Keratinocyte (primary cell): Measurements from ENCODE around the gene TBC1D19. TPM values are rescaled to one million over a fixed set of nuclear protein-coding genes. Genes with fewer than 3 reads are reported as not detected.
A peak's percentile ranks its signal among the peaks of the same experiment; 100 is the strongest.

Experiments used
- DNase-seq: peaks from one replicate; pipeline ENCODE4 v3.0.0-alpha.2; 2011; ENCODE audit warnings: low read depth, missing footprints, low spot score
- FAIRE-seq: peaks from 2 replicates; lab custom pipeline; 2011; peaks lifted over from hg19 to GRCh38; lab: Jason Lieb, UNC
- H2AFZ ChIP-seq: 2 replicates; pipeline ENCODE4 v1.6.0; 2012; ENCODE audit warnings: low read length, control low read depth, inconsistent platforms; ENCODE audit not compliant: control insufficient read depth
- H3K27ac ChIP-seq: 2 replicates; pipeline ENCODE4 v1.5.1; 2011; ENCODE audit warnings: low read length; ENCODE audit not compliant: control insufficient read depth, insufficient read depth
- H3K27me3 ChIP-seq: 3 replicates; pipeline ENCODE4 v1.6.0; 2011; ENCODE audit warnings: low read length; ENCODE audit not compliant: control insufficient read depth, insufficient read depth; ENCODE audit errors: extremely low read depth
- H3K36me3 ChIP-seq, 2 experiments: 2 replicates in 1 of 2; 3 replicates in 1 of 2; pipeline ENCODE4 v1.5.1; 2011; ENCODE audit warnings: low read length in 2 of 2, mild to moderate bottlenecking in 1 of 2; ENCODE audit not compliant: control insufficient read depth in 2 of 2, insufficient read depth in 2 of 2; ENCODE audit errors: extremely low read depth in 1 of 2
- H3K4me1 ChIP-seq: 3 replicates; pipeline ENCODE4 v1.5.1; 2011; ENCODE audit warnings: low read length; ENCODE audit not compliant: control insufficient read depth, insufficient read depth; ENCODE audit errors: extremely low read depth
- H3K4me2 ChIP-seq: 3 replicates; pipeline ENCODE4 v1.6.0; 2011; ENCODE audit warnings: low read depth, low read length; ENCODE audit not compliant: control insufficient read depth, insufficient read depth; ENCODE audit errors: extremely low read depth
- H3K4me3 ChIP-seq, 3 experiments: fragments of 200-600 bp in 1 of 3; sonication (generic) in 1 of 3; 2 replicates in 2 of 3; 3 replicates in 1 of 3; pipeline ENCODE4 v1.5.1; 2011 to 2016; ENCODE audit warnings: low read length in 3 of 3, mild to moderate bottlenecking in 3 of 3, control low read depth in 2 of 3, inconsistent platforms in 1 of 3, low read depth in 1 of 3, mixed read lengths in 1 of 3, mixed run types in 1 of 3, moderate library complexity in 1 of 3; ENCODE audit not compliant: control insufficient read depth in 2 of 3, insufficient read depth in 2 of 3; ENCODE audit errors: extremely low read depth in 1 of 3
- H3K79me2 ChIP-seq: 2 replicates; pipeline ENCODE4 v1.6.0; 2012; ENCODE audit warnings: low read length; ENCODE audit not compliant: control insufficient read depth, insufficient read depth
- H3K9ac ChIP-seq: 3 replicates; pipeline ENCODE4 v1.6.0; 2011; ENCODE audit warnings: low read length; ENCODE audit not compliant: control insufficient read depth, insufficient read depth; ENCODE audit errors: extremely low read depth
- H3K9me1 ChIP-seq: 3 replicates; pipeline ENCODE4 v1.6.0; 2011; ENCODE audit warnings: low read length; ENCODE audit not compliant: control insufficient read depth, insufficient read depth; ENCODE audit errors: extremely low read depth
- H3K9me3 ChIP-seq: 2 replicates; pipeline ENCODE4 v1.5.1; 2012; ENCODE audit warnings: low read depth, low read length; ENCODE audit not compliant: control insufficient read depth
- H4K20me1 ChIP-seq: 3 replicates; pipeline ENCODE4 v1.6.0; 2011; ENCODE audit warnings: low read length; ENCODE audit not compliant: control insufficient read depth, insufficient read depth; ENCODE audit errors: extremely low read depth
- EZH2 ChIP-seq: IDR thresholded peaks from one replicate; pipeline ENCODE4 v1.6.1; 2012; ENCODE audit warnings: inconsistent platforms, mild to moderate bottlenecking, low read length, moderate library complexity
- dilution Hi-C: fragments of 300-500 bp; cut with MboI; formaldehyde crosslinking; loops from one replicate; pipeline ENCODE4 v1.7.0; 2020; ENCODE audit warnings: low sequenced_read_pairs; ENCODE audit not compliant: extremely low pct_ligation_motif_present
- polyA plus RNA-seq, 5 experiments: library from polyadenylated mRNA; depleted of rRNA in 3 of 5; stranded (reverse) in 3 of 5; stranded (forward) in 1 of 5; unstranded in 1 of 5; fragments of >200 nt; gene quantifications; 1 replicate in 1 of 5; 2 replicates in 3 of 5; 3 replicates in 1 of 5; pipeline versions ENCODE4 v1.2.1 to v1.2.3, GENCODE V29; 2011 to 2012; ENCODE audit warnings: missing spikeins in 2 of 5, low read depth in 1 of 5, low replicate concordance in 1 of 5
- TF ChIP-seq, protein P1 (sequence below), 3 experiments: IDR thresholded peaks in 1 of 3; conservative IDR thresholded peaks in 1 of 3; optimal IDR thresholded peaks in 1 of 3; 2 replicates in 2 of 3; 3 replicates in 1 of 3; pipeline versions ENCODE3 to v1.5.1; 2011; ENCODE audit warnings: low read length in 3 of 3, mild to moderate bottlenecking in 3 of 3, moderate library complexity in 2 of 3, control low read depth in 1 of 3, inconsistent platforms in 1 of 3; ENCODE audit not compliant: insufficient read depth in 2 of 3; ENCODE audit errors: extremely low read depth in 1 of 3

TBC1D19 gene
- polyA plus RNA-seq, 1 donor (not counting 4 experiments of a cell fraction or from before 2014, with no cell fraction given), result 11.3 TPM

DNA sequence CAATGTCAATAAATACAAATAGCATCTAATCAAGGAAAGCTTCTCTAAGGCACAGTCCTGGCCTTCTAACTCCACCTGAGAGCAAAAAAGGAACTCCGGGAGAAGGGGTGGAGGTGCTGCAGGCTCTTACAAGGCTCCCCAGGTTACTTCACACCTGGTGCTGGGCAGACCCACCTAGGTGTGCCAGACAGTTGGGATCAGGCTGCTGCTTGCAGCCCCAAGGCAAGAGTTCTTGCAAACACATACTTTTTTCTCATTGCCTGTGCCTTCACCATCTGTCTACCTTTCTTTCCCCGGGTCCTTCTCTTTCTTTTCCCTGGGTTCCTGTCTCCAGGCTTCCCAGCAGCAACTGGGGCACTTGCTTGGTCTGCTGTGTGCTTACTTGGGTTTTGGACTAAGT is 195.3 kb downstream of the TBC1D19 start:
- Histone ChIP-seq H3K9me3 (no peaks in the 10 kb centered on the region), H3K79me2 (no peaks in the 10 kb centered on the region), H3K4me2 (peak overlapping the region; percentile 84), H3K4me1 (peaks cover 33% of the 10 kb centered on the region), H3K4me3 (peak overlapping the region in 2 of 3 experiments; percentile 6 to 18), H3K9me1 (no peaks in the 10 kb centered on the region), H3K27ac (peak overlapping the region; percentile 77), H3K9ac (peak overlapping the region; percentile 39), H3K27me3 (no peaks in the 10 kb centered on the region), H2AFZ (peak overlapping the region; percentile 60), H4K20me1 (no peaks in the 10 kb centered on the region), H3K36me3 (no peaks in the 10 kb centered on the region)
- TF ChIP-seq, protein P1, sequence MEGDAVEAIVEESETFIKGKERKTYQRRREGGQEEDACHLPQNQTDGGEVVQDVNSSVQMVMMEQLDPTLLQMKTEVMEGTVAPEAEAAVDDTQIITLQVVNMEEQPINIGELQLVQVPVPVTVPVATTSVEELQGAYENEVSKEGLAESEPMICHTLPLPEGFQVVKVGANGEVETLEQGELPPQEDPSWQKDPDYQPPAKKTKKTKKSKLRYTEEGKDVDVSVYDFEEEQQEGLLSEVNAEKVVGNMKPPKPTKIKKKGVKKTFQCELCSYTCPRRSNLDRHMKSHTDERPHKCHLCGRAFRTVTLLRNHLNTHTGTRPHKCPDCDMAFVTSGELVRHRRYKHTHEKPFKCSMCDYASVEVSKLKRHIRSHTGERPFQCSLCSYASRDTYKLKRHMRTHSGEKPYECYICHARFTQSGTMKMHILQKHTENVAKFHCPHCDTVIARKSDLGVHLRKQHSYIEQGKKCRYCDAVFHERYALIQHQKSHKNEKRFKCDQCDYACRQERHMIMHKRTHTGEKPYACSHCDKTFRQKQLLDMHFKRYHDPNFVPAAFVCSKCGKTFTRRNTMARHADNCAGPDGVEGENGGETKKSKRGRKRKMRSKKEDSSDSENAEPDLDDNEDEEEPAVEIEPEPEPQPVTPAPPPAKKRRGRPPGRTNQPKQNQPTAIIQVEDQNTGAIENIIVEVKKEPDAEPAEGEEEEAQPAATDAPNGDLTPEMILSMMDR (optimal IDR thresholded peaks at IDR 0.05 in 1 of 3, IDR thresholded peaks at IDR 0.05 in 1 of 3, conservative IDR thresholded peaks at IDR 0.05 in 1 of 3; ENCODE audit: extremely low read depth in 1 of 3, insufficient read depth in 2 of 3, low read length in 3 of 3), result no peak
- TF ChIP-seq EZH2, result no peak
- dilution Hi-C loops, result no loop called here
- FAIRE-seq, result no peak
- peak; percentile 73 for DNase-seq

- Histone ChIP-seq H2AFZ (no peak overlapping the region), H3K27me3 (no peaks in the 10 kb centered on the region), H4K20me1 (no peaks in the 10 kb centered on the region), H3K4me3 (peak overlapping the region in 1 of 3 experiments; percentile 18), H3K9me3 (no peaks in the 10 kb centered on the region), H3K27ac (peak overlapping the region; percentile 86), H3K4me1 (peaks cover 33% of the 10 kb centered on the region), H3K36me3 (no peaks in the 10 kb centered on the region), H3K4me2 (peak overlapping the region; percentile 84), H3K9me1 (no peaks in the 10 kb centered on the region), H3K9ac (peak overlapping the region; percentile 44), H3K79me2 (no peaks in the 10 kb centered on the region)
- FAIRE-seq, result peak; percentile 100
- TF ChIP-seq EZH2, result no peak
- TF ChIP-seq, protein P1 (optimal IDR thresholded peaks at IDR 0.05 in 1 of 3, IDR thresholded peaks at IDR 0.05 in 1 of 3, conservative IDR thresholded peaks at IDR 0.05 in 1 of 3; ENCODE audit: extremely low read depth in 1 of 3, insufficient read depth in 2 of 3, low read length in 3 of 3), result no peak
- DNase-seq, result peak; percentile 99
- dilution Hi-C loops, result no loop called here
Measured at GRCh38 chr4:26779674-26780073, 195.8 kb downstream of the TBC1D19 start.
